ENCODE data around the gene MIGA2.
"Not testable (repeated sequence)": the region's sequence is repeated elsewhere in the genome, so short reads cannot be mapped to it uniquely, and the experiment has no call there.

The MIGA2 gene

GRCh38 chr9:129011170-129011569 is 25.3 kb upstream of the MIGA2 start:
- no peak for DNase-seq (ENCODE audit: low read depth)

- DNase-seq (ENCODE audit: low read depth), result no peak
These were observed 24.7 kb upstream of the MIGA2 start for GRCh38 chr9:129011761-129012181.

- DNase-seq (ENCODE audit: low read depth), result no peak
These were observed 24.1 kb upstream of the MIGA2 start for GRCh38 chr9:129012343-129012742.

- no peak for DNase-seq (ENCODE audit: low read depth)
These were observed 23.5 kb upstream of the MIGA2 start for GRCh38 chr9:129012893-129013448.

- DNase-seq (ENCODE audit: low read depth), result no peak
These were observed 22.8 kb upstream of the MIGA2 start for GRCh38 chr9:129013674-129014073.

GRCh38 chr9:129014124-129014523 is 22.3 kb upstream of the MIGA2 start:
- no peak for DNase-seq (ENCODE audit: low read depth)

- DNase-seq (ENCODE audit: low read depth), result no peak
These were observed 21.8 kb upstream of the MIGA2 start for GRCh38 chr9:129014608-129015007.

- DNase-seq (ENCODE audit: low read depth), result no peak
These were observed 15.3 kb upstream of the MIGA2 start for GRCh38 chr9:129021091-129021490.

GRCh38 chr9:129022037-129022436 is 14.4 kb upstream of the MIGA2 start:
- no peak for DNase-seq (ENCODE audit: low read depth)

- peak; percentile 68 for DNase-seq (ENCODE audit: low read depth)
These were observed 13.2 kb upstream of the MIGA2 start for GRCh38 chr9:129023036-129023907.

- DNase-seq (ENCODE audit: low read depth), result no peak
These were observed 12.6 kb upstream of the MIGA2 start for GRCh38 chr9:129023908-129024233.

- DNase-seq (ENCODE audit: low read depth), result no peak
These were observed 9.8 kb upstream of the MIGA2 start for GRCh38 chr9:129026442-129027223.

- DNase-seq (ENCODE audit: low read depth), result no peak
These were observed 9.2 kb upstream of the MIGA2 start for GRCh38 chr9:129027224-129027684.

- DNase-seq (ENCODE audit: low read depth), result no peak
These were observed 8.7 kb upstream of the MIGA2 start for GRCh38 chr9:129027685-129028191.

GRCh38 chr9:129028192-129028966 is 8.0 kb upstream of the MIGA2 start, which contains the start of gene SH3GLB2:
TSS of gene SH3GLB2 (minus strand) at chr9:129028331. CDS start at chr9:129028154, 177 bp downstream.
- DNase-seq (ENCODE audit: low read depth), result peak; percentile 77

- no peak for DNase-seq (ENCODE audit: low read depth)
These were observed 6.2 kb upstream of the MIGA2 start for GRCh38 chr9:129030191-129030590.

GRCh38 chr9:129031514-129031913 is 4.9 kb upstream of the MIGA2 start:
- no peak for DNase-seq (ENCODE audit: low read depth)

GRCh38 chr9:129032541-129033159 is 3.8 kb upstream of the MIGA2 start:
- no peak for DNase-seq (ENCODE audit: low read depth)

GRCh38 chr9:129033216-129033615 is 3.2 kb upstream of the MIGA2 start:
- no peak for DNase-seq (ENCODE audit: low read depth)

- DNase-seq (ENCODE audit: low read depth), result not testable (repeated sequence)
These were observed 588 bp upstream of the MIGA2 start for GRCh38 chr9:129035838-129036237.

Measured in stromal cell of bone marrow (primary cell).